ENCODE data around the gene KHNYN.
A peak's percentile ranks its signal among the peaks of the same experiment; 100 is the strongest.

The KHNYN gene

GRCh38 chr14:24422694-24423601, 6.8 kb upstream of the KHNYN start:
- DNase-seq (ENCODE audit: low spot score), result no peak

DNA sequence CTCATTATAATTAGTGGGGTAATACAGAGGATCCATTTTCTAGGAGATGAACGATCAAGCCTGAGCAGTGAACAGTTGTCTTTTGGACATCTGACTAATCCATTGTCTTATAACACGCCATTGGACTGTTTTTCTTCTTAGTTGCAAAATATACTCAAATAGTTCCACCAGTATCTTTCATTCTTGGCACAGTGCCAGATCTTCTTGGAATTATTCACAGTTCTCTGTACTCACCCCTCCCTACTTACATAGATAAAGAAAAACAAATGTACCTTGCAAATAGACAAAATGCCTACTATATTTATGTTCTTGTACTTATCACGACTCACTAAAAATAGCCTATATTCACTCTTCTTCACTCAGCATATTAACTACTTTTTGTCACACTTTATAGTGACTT, 4.0 kb upstream of the KHNYN start:
- peak; percentile 85 for DNase-seq (ENCODE audit: low spot score)

DNA sequence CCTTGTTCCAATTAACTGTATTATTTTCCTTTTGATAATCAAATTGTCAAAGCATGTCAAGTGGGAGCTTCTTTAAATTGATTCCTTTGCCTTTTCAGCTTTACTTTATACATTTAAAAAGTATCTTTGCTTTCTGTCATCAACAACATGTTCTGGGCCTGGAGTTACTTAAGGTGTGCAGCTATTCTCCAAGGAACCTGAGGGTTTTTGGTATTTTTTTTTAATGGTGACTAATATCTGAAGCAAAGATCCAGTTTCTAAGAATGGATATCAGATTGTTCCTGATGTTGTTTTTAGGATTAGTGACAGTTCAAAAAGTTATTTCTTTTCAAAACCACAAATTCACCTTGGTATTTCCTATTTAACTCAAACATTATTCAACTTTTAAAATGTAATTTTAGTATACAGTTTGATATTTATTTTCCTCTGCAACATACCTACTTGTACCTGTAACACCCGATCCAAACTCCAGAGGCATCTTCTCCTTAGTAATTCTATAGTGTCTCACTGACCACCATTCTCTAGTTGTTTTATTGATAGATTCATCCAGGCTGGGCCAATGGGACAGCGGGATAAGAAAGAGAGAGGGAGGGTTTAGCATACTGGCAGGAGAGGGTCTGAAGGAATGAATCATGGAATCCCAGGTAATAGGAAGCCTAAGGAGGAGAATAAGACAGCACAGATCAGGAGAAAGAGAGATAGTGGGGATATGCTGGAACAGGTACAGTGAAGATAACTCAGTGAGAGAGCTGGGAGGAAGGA, 3.4 kb upstream of the KHNYN start:
- DNase-seq (ENCODE audit: low spot score), result no peak

- no peak for DNase-seq (ENCODE audit: low spot score)
These were observed 2.7 kb upstream of the KHNYN start for GRCh38 chr14:24426912-24427536.

GRCh38 chr14:24427537-24428508, 1.9 kb upstream of the KHNYN start:
- no peak for DNase-seq (ENCODE audit: low spot score)

GRCh38 chr14:24428628-24429394, 943 bp upstream of the KHNYN start:
- DNase-seq (ENCODE audit: low spot score), result no peak

DNA sequence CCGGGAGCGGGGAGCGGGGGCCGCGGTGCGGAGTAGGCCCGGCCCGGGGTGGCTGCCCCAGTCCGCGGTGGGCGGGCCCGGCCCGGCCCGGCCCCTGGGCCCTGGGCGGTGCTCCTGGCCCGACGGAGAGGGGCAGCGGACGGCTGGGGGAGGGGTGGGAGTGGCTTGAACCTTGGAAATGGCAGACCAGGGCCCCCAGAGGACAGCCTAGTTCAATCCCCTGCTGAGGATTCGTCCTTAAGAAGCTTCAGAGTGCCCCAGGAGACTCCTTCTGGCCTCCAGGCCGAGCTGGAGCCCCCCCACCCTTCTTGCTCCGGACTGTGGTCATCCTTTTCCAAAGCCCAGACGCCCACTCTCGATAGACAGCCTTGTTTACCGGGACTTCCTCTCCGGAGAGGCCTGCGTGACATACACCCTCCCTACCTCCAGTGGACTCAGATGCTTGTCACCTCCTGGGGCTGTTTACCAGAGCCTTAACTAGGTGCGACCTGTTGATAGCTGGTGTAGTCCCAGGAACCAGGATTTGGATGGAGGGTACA, 458 bp downstream of the KHNYN start:
- peak; percentile 77 for DNase-seq (ENCODE audit: low spot score)

GRCh38 chr14:24430682-24431568, 1.2 kb downstream of the KHNYN start:
- no peak for DNase-seq (ENCODE audit: low spot score)

- DNase-seq (ENCODE audit: low spot score), result peak; percentile 93
These were observed 2.0 kb downstream of the KHNYN start for GRCh38 chr14:24431569-24432258.

- DNase-seq (ENCODE audit: low spot score), result no peak
These were observed 2.7 kb downstream of the KHNYN start for GRCh38 chr14:24432259-24433131.

GRCh38 chr14:24434036-24434435, 4.3 kb downstream of the KHNYN start:
- no peak for DNase-seq (ENCODE audit: low spot score)

DNA sequence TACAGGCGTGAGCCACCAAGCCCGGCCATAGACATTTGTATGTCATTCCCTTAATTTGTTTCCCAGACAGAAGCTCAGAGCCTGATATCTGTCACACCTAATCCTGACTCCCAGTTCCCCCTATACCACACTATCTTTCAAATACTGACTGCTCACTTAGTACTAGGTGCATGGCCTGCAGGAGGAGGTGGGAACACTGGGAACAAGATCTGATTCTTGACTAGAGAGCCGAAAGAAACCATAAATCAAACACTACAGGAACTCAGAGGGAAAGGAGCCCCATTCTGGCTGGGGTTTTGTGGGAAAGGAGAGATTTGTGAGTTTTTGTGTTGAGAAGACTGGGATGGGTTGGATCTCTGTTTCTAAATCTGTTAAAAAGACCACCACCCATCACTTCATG, 4.9 kb downstream of the KHNYN start:
- DNase-seq (ENCODE audit: low spot score), result no peak

- DNase-seq (ENCODE audit: low spot score), result no peak
These were observed 5.5 kb downstream of the KHNYN start for GRCh38 chr14:24435192-24435810.

- no peak for DNase-seq (ENCODE audit: low spot score)
These were observed 6.2 kb downstream of the KHNYN start for GRCh38 chr14:24435998-24436354.

- DNase-seq (ENCODE audit: low spot score), result peak; percentile 97
These were observed 6.7 kb downstream of the KHNYN start for GRCh38 chr14:24436355-24437019.

- no peak for DNase-seq (ENCODE audit: low spot score)
These were observed 7.4 kb downstream of the KHNYN start for GRCh38 chr14:24437020-24437735.

All from kidney capillary endothelial cell (primary cell).